Subcutaneous abdominal adipose tissue (tissue), 5 donors: Measurements from ENCODE around the gene ZFP82.

Source experiments
- H3K27ac ChIP-seq: one replicate; pipeline ENCODE4 v1.7.0; 2013; ENCODE audit warnings: low read depth, mild to moderate bottlenecking, inconsistent platforms, low read length, moderate library complexity
- H3K27me3 ChIP-seq, 5 donors: one replicate each; pipeline ENCODE4 v1.7.0; 2013; ENCODE audit warnings: low read length in 5 of 5, inconsistent platforms in 1 of 5; ENCODE audit not compliant: control insufficient read depth in 5 of 5, insufficient read depth in 4 of 5
- H3K36me3 ChIP-seq, 5 donors: one replicate each; pipeline ENCODE4 v1.7.0; 2013; ENCODE audit warnings: low read length in 5 of 5; ENCODE audit not compliant: control insufficient read depth in 5 of 5, insufficient read depth in 5 of 5
- H3K4me1 ChIP-seq, 5 donors: one replicate each; pipeline ENCODE4 v1.7.0; 2013; ENCODE audit warnings: low read length in 5 of 5, mild to moderate bottlenecking in 3 of 5, moderate library complexity in 1 of 5; ENCODE audit not compliant: control insufficient read depth in 5 of 5, insufficient read depth in 5 of 5
- H3K4me3 ChIP-seq, 5 donors: one replicate each; pipeline ENCODE4 v1.7.0; 2013; ENCODE audit warnings: low read length in 5 of 5, low read depth in 1 of 5
- H3K9ac ChIP-seq, 5 donors: one replicate each; pipeline ENCODE4 v1.7.0; 2013; ENCODE audit warnings: low read length in 5 of 5, mild to moderate bottlenecking in 4 of 5, moderate library complexity in 3 of 5
- H3K9me3 ChIP-seq, 5 donors: one replicate each; pipeline ENCODE4 v1.7.0; 2013; ENCODE audit warnings: low read length in 5 of 5; ENCODE audit not compliant: control insufficient read depth in 5 of 5
- donor health status: healthy.
- donor health status: healthy.
- donor health status: healthy.
- donor health status: healthy.
- donor health status: healthy.

Gene ZFP82

GRCh38 chr19:36377541-36378178, 40.8 kb downstream of the ZFP82 start:
- H3K4me3 ChIP-seq: peak overlapping the region; percentile 92 to 99 (median 96)
- H3K27ac ChIP-seq: peak overlapping the region; percentile 81
- peak overlapping the region; percentile 75 to 97 (median 91) for H3K9ac ChIP-seq
- no peaks in the 10 kb centered on the region for H3K9me3 ChIP-seq
- no peaks in the 10 kb centered on the region for H3K36me3 ChIP-seq
- no peaks in the 10 kb centered on the region for H3K27me3 ChIP-seq
- H3K4me1 ChIP-seq: peaks cover 3 to 20% (median 17%) of the 10 kb centered on the region in 5 donors

GRCh38 chr19:36373638-36374156, 44.7 kb downstream of the ZFP82 start:
- Histone ChIP-seq H3K9me3 (peaks cover 0 to 7% (median 4%) of the 10 kb centered on the region in 5 donors), H3K4me1 (peaks cover 3 to 18% (median 12%) of the 10 kb centered on the region in 5 donors)

GRCh38 chr19:36371886-36372285, 46.6 kb downstream of the ZFP82 start:
- Histone ChIP-seq H3K9ac (no peak overlapping the region), H3K4me3 (no peak overlapping the region), H3K27ac (no peak overlapping the region), H3K36me3 (peaks cover 2 to 13% (median 8%) of the 10 kb centered on the region in 5 donors), H3K27me3 (no peaks in the 10 kb centered on the region), H3K9me3 (peaks cover 0 to 7% (median 4%) of the 10 kb centered on the region in 5 donors), H3K4me1 (peaks cover 0 to 5% (median 0%) of the 10 kb centered on the region in 5 donors)

More at GRCh38 chr19:36373638-36374156, 44.7 kb downstream of the ZFP82 start:
- Histone ChIP-seq H3K9ac (no peak overlapping the region), H3K36me3 (peaks cover 0 to 5% (median 0%) of the 10 kb centered on the region in 5 donors), H3K27me3 (no peaks in the 10 kb centered on the region), H3K27ac (no peak overlapping the region), H3K4me3 (no peak overlapping the region)

GRCh38 chr19:36363845-36364244, 54.6 kb downstream of the ZFP82 start:
- H3K27ac ChIP-seq: no peak overlapping the region
- no peak overlapping the region for H3K9ac ChIP-seq
- H3K4me1 ChIP-seq: peaks cover 0 to 5% (median 0%) of the 10 kb centered on the region in 5 donors
- H3K36me3 ChIP-seq: peaks cover 24 to 76% (median 57%) of the 10 kb centered on the region in 5 donors
- H3K4me3 ChIP-seq: peak overlapping the region in 1 of 5 donors; percentile 12
- no peaks in the 10 kb centered on the region for H3K27me3 ChIP-seq
- H3K9me3 ChIP-seq: peaks cover 0 to 8% (median 0%) of the 10 kb centered on the region in 5 donors
